K562 (cell line): Measurements from ENCODE around the gene MAP2K6. TPM values are rescaled to one million over a fixed set of nuclear protein-coding genes. Genes with fewer than 3 reads are reported as not detected.

Source experiments
- ATAC-seq: fragments of 200-7000 bp; cut with Tn5 transposase; 3 replicates; pipeline ENCODE4 v1.9.1; 2020; ENCODE audit warnings: moderate library complexity
- BruUV-seq: library from RNA; stranded (reverse); fragments of 400-500 nt; replicated peaks from 2 replicates; lab custom pipeline; 2021; lab: Mats Ljungman, UMichigan
- CTCF ChIA-PET: fragments of 300-600 bp; formaldehyde crosslinking; extraction: SDS; loops from one replicate; lab custom pipeline; 2021; ENCODE audit warnings: low intra/inter-chr PET ratio; lab: Yijun Ruan, JAX
- POLR2A ChIA-PET: fragments of 300-600, 350-650 bp; sonication (Branson Sonifier 250); formaldehyde crosslinking; extraction: SDS; loops from one replicate; lab custom pipeline; 2021; ENCODE audit warnings: antibody characterized with exemption, inconsistent platforms; lab: Yijun Ruan, JAX
- DNase-seq, 4 experiments: peaks; one replicate each; pipeline versions ENCODE4 v3.0.0 to v3.0.0-alpha.2; 2011 to 2018; ENCODE audit warnings: low spot score in 3 of 4, mixed read lengths in 3 of 4; ENCODE audit errors: extremely low read depth in 1 of 4
- FAIRE-seq: peaks from 2 replicates; lab custom pipeline; 2011; peaks lifted over from hg19 to GRCh38; lab: Jason Lieb, UNC
- H2AFZ ChIP-seq: 2 replicates; pipeline ENCODE4 v1.6.0; 2011; ENCODE audit warnings: low read depth, low read length, control low read depth, inconsistent platforms
- H3K27ac ChIP-seq: fragments of 200-600 bp; 3 replicates; pipeline ENCODE4 v1.8.0; 2011; ENCODE audit warnings: low read depth, mild to moderate bottlenecking, control low read depth, inconsistent platforms, low read length, moderate library complexity, mixed read lengths; ENCODE audit errors: extremely low read depth
- H3K27me3 ChIP-seq, 2 experiments: fragments of 300-600 bp in 1 of 2; 2 replicates in 1 of 2; 3 replicates in 1 of 2; pipeline versions ENCODE4 v1.6.0 to v1.8.0; 2011; ENCODE audit warnings: inconsistent platforms in 2 of 2, low read length in 2 of 2, mild to moderate bottlenecking in 1 of 2, mixed read lengths in 1 of 2, moderate library complexity in 1 of 2; ENCODE audit not compliant: control insufficient read depth in 2 of 2, insufficient read depth in 2 of 2
- H3K36me3 ChIP-seq: fragments of 300-600 bp; 3 replicates; pipeline ENCODE4 v1.8.0; 2011; ENCODE audit warnings: mild to moderate bottlenecking, low read length, inconsistent platforms; ENCODE audit not compliant: control insufficient read depth, insufficient read depth
- H3K4me1 ChIP-seq, 2 experiments: fragments of 200-600 bp in 1 of 2; replicated peaks in 1 of 2; 2 replicates in 1 of 2; 3 replicates in 1 of 2; pipeline versions ENCODE4 v1.5.1 to v1.8.0; 2011; ENCODE audit warnings: inconsistent platforms in 2 of 2, low read length in 2 of 2, mild to moderate bottlenecking in 1 of 2, mixed read lengths in 1 of 2, moderate library complexity in 1 of 2; ENCODE audit not compliant: control insufficient read depth in 2 of 2, insufficient read depth in 2 of 2
- H3K4me2 ChIP-seq: 2 replicates; pipeline ENCODE4 v1.6.1; 2011; ENCODE audit warnings: low read length, control low read depth, inconsistent platforms, mixed read lengths; ENCODE audit not compliant: insufficient read depth
- H3K4me3 ChIP-seq: fragments of 200-600 bp; sonication (generic), shearing (Covaris generic); 2 replicates; pipeline ENCODE4 v1.5.1; 2016; ENCODE audit warnings: control low read depth, inconsistent platforms
- H3K79me2 ChIP-seq: fragments of 200-600 bp; 3 replicates; pipeline ENCODE4 v1.8.0; 2011; ENCODE audit warnings: low read length, inconsistent platforms; ENCODE audit not compliant: control insufficient read depth, insufficient read depth
- H3K9ac ChIP-seq, 2 experiments: 2 replicates each; pipeline versions ENCODE4 v1.6.0 to v1.6.1; 2011; ENCODE audit warnings: low read depth in 2 of 2, low read length in 2 of 2, control low read depth in 1 of 2, inconsistent platforms in 1 of 2, mild to moderate bottlenecking in 1 of 2, mixed read lengths in 1 of 2; ENCODE audit not compliant: insufficient read depth in 1 of 2
- H3K9me1 ChIP-seq: one replicate; pipeline ENCODE4 v1.6.0; 2011; ENCODE audit warnings: inconsistent platforms, mild to moderate bottlenecking, low read length, moderate library complexity; ENCODE audit not compliant: control insufficient read depth, insufficient read depth
- H3K9me3 ChIP-seq: replicated peaks from 2 replicates; pipeline ENCODE4 v1.5.1; 2011; ENCODE audit warnings: low read depth, low read length, inconsistent platforms; ENCODE audit not compliant: control insufficient read depth, insufficient read depth
- H4K20me1 ChIP-seq: replicated peaks from 2 replicates; pipeline ENCODE4 v1.6.1; 2011; ENCODE audit warnings: low read length, inconsistent platforms, mixed read lengths; ENCODE audit not compliant: control insufficient read depth, insufficient read depth
- BRD4 ChIP-seq: fragments of 200-600 bp; sonication (generic); IDR thresholded peaks from 2 replicates; pipeline ENCODE4 v1.6.1; 2017; ENCODE audit warnings: inconsistent platforms
- DNMT1 ChIP-seq: fragments of 450-650 bp; IDR thresholded peaks from 2 replicates; pipeline ENCODE4 v1.6.1; 2016; ENCODE audit warnings: antibody characterized with exemption, mild to moderate bottlenecking
- FOXJ2 ChIP-seq: fragments of 200-800 bp; sonication (Bioruptor generic); IDR thresholded peaks from 2 replicates; pipeline ENCODE4 v1.6.1; 2016; ENCODE audit warnings: missing genetic modification characterization, missing compliant biosample characterization
- HLTF ChIP-seq: fragments of 450-650 bp; IDR thresholded peaks from 2 replicates; pipeline ENCODE4 v1.6.1; 2016
- MTA3 ChIP-seq: fragments of 450-650 bp; formaldehyde crosslinking; IDR thresholded peaks from 2 replicates; pipeline ENCODE4 v1.6.1; 2017; ENCODE audit warnings: mild to moderate bottlenecking, borderline replicate concordance
- NRF1 ChIP-seq, 2 experiments: fragments of 450-650 bp; IDR thresholded peaks in 1 of 2; conservative IDR thresholded peaks in 1 of 2; 2 replicates each; pipeline ENCODE4 v1.6.1; 2014; ENCODE audit warnings: mild to moderate bottlenecking in 2 of 2
- PCBP2 ChIP-seq: fragments of 200-400 bp; formaldehyde crosslinking; IDR thresholded peaks from 2 replicates; pipeline ENCODE4 v1.6.1; 2018; ENCODE audit warnings: low read length, low read depth, mild to moderate bottlenecking, moderate library complexity; ENCODE audit not compliant: poor library complexity, severe bottlenecking
- PML ChIP-seq: IDR thresholded peaks from 2 replicates; pipeline ENCODE4 v1.6.1; 2012; ENCODE audit warnings: low read length, inconsistent platforms
- RCOR1 ChIP-seq, 2 experiments: IDR thresholded peaks; 2 replicates each; pipeline ENCODE4 v1.6.1; 2012; ENCODE audit warnings: low read depth in 2 of 2, low read length in 2 of 2, borderline replicate concordance in 1 of 2, improper control_type of control experiment in 1 of 2
- SLC30A9 ChIP-seq: fragments of 250-450 bp; sonication (Bioruptor Pico); IDR thresholded peaks from 2 replicates; pipeline ENCODE4 v1.8.0; 2022; ENCODE audit warnings: mild to moderate bottlenecking, moderate library complexity
- STAG1 ChIP-seq: sonication (generic); formaldehyde crosslinking; IDR thresholded peaks from 2 replicates; pipeline ENCODE4 v1.5.0; 2020; ENCODE audit warnings: missing genetic modification reagents, borderline replicate concordance
- SUPT5H ChIP-seq: fragments of 450-650 bp; IDR thresholded peaks from 2 replicates; pipeline ENCODE4 v1.6.1; 2016
- ZNF140 ChIP-seq: fragments of 250-450 bp; sonication (Bioruptor Pico); IDR thresholded peaks from 2 replicates; pipeline ENCODE4 v1.8.0; 2021; ENCODE audit warnings: moderate library complexity, mild to moderate bottlenecking, inconsistent platforms
- ZNF589 ChIP-seq: fragments of 200-800 bp; sonication (Bioruptor generic); IDR thresholded peaks from 2 replicates; pipeline ENCODE4 v1.6.1; 2016; ENCODE audit warnings: low read depth, missing genetic modification characterization, missing compliant biosample characterization
- WGBS: fragments of 100-300 bp; shearing (Covaris generic); methylation state at CpG from one replicate; pipeline ENCODE4 v1.1.6; 2016; ENCODE audit warnings: low coverage, mixed read lengths; ENCODE audit not compliant: insufficient coverage; ENCODE audit errors: missing lambda C conversion rate; 5-methylcytosine and 5-hydroxymethylcytosine counted together
- in situ Hi-C: fragments of 300-500 bp; cut with MboI; formaldehyde crosslinking; loops from 4 replicates; pipeline ENCODE4 v1.15.0; 2018; ENCODE audit warnings: inconsistent platforms, mixed read lengths
- intact Hi-C: fragments of 100-400 bp; cut with micrococcal nuclease; formaldehyde crosslinking; loops from 2 replicates; pipeline ENCODE4 v1.14.2; 2022
- polyA plus RNA-seq, 8 experiments: library from polyadenylated mRNA; depleted of rRNA in 4 of 8; stranded (reverse) in 5 of 8; unstranded in 3 of 8; fragments of >200 nt; fragmentation: Nextera tagmentation in 2 of 8; fragmentation: Illumina TruSeq in 1 of 8; extraction: Ambion mirVana in 2 of 8; extraction: Trizol in 1 of 8; gene quantifications; 2 replicates each; pipeline versions ENCODE4 v1.2.1 to v1.2.3, GENCODE V29; 2011 to 2014; ENCODE audit warnings: inconsistent platforms in 1 of 8, missing spikeins in 1 of 8
- total RNA-seq, 7 experiments: library from RNA; depleted of rRNA in 6 of 7; stranded (reverse); fragments of >200 nt in 6 of 7; fragmentation: Illumina TruSeq in 2 of 7; extraction: Trizol in 2 of 7; gene quantifications; 2 replicates each; pipeline versions ENCODE4 v1.2.1 to v1.2.3, GENCODE V29; 2011 to 2021; ENCODE audit warnings: low replicate concordance in 1 of 7

The MAP2K6 gene
- total and polyA plus RNA-seq, 9 of the 15 experiments (the other 6 are each of a cell fraction or from before 2014, with no cell fraction given), result 0.07 to 0.13 TPM; not detected in 7

DNA sequence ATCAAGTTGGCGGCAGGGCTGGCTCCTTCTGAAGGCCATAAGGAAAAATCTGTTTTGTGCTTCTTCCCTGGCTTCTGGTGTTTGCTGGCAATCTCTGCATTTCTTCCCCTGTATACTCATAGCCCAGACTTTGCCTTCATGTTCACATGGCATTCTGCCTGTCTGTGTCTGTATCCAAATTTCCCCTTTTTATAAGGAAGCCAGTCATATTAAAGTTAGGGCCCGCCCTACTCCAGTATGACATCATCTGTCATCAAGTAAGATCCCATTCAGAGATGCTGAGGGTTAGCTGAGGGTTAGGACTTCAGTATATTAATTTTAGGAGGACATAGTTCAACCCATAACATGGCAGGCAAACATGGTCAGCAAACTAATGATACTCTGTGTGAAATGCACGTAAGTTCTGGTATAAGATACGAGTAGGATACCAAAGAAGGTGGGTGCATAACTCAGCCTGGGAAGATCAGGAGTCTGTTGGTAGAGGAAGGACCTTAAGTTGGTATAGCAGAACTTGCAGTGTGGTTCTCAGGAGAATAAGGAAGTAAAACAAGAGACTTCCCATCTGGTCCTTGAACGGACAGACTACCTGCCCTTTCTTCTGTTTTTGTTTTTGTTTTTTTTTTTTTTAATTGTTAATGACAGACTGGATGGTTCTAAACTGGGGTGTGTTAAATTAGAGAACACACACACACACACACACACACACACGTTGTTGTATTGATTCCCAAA, 13.9 kb downstream of the MAP2K6 start:
- Histone ChIP-seq H3K9me3 (no peaks in the 10 kb centered on the region), H3K4me1 (no peaks in the 10 kb centered on the region), H4K20me1 (no peaks in the 10 kb centered on the region), H3K27me3 (peaks cover 0 to 2% of the 10 kb centered on the region in 2 experiments; a peak in 2 of 5 replicates), H3K9ac (no peak overlapping the region), H3K36me3 (no peaks in the 10 kb centered on the region), H2AFZ (no peak overlapping the region), H3K9me1 (no peaks in the 10 kb centered on the region), H3K4me2 (no peak overlapping the region), H3K4me3 (no peak overlapping the region), H3K27ac (no peak overlapping the region), H3K79me2 (no peaks in the 10 kb centered on the region)
- in situ Hi-C loops (no loop called here), intact Hi-C loops (no loop called here)
- DNase-seq, result no peak
- no peak for FAIRE-seq
- no TSS peak for BruUV-seq
- ChIA-PET CTCF (no interaction called here), POLR2A (no interaction called here)
- WGBS, result 2% methylated on average over 5 of the region's 6 CpGs
- TF ChIP-seq SLC30A9 (CRISPR knock-in tag) (no peak), STAG1 (CRISPR knock-in tag) (no peak), ZNF589 (CRISPR knock-in tag) (no peak), HLTF (no peak), BRD4 (no peak), PCBP2 (no peak), ZNF140 (CRISPR knock-in tag) (no peak), MTA3 (no peak), RCOR1 (IDR thresholded peaks at IDR 0.05; ENCODE audit: borderline replicate concordance in 1 of 2, low read depth in 2 of 2, low read length in 2 of 2) (no peak), SUPT5H (no peak), FOXJ2 (tag) (no peak), NRF1 (conservative IDR thresholded peaks at IDR 0.05 in 1 of 2, IDR thresholded peaks at IDR 0.05 in 1 of 2) (no peak), DNMT1 (no peak), PML (no peak)
- no peak for ATAC-seq
